Cardiac septum (tissue), 1 donor: ENCODE measurements around the gene RBP4. TPM values are rescaled to one million over a fixed set of nuclear protein-coding genes. Genes with fewer than 3 reads are reported as not detected.
"Not testable (repeated sequence)": the region's sequence is repeated elsewhere in the genome, so short reads cannot be mapped to it uniquely, and the experiment has no call there.

Experiments
- DNase-seq: peaks from one replicate; pipeline ENCODE4 v3.0.0-alpha.2; 2020; ENCODE audit warnings: low spot score
- intact Hi-C: fragments of 100-400 bp; cut with DNase I; formaldehyde crosslinking; loops from one replicate; pipeline ENCODE4 v1.14.0; 2022
- total RNA-seq: library from RNA; stranded (reverse); fragmentation: NEBNext Ultra II Directional; extraction: Animal tissue kit (Norgen Biotek cat#: 25700); gene quantifications from one replicate; pipeline ENCODE4 v1.2.1, GENCODE V29; 2021
- donor health status: DM: no; HTN: no; CAD: no.

RBP4 gene
- total RNA-seq, 1 donor from 2014 or later, result 2.1 TPM

- intact Hi-C loops, result no loop called here
Measured at GRCh38 chr10:93572606-93573005, 28.4 kb downstream of the RBP4 start.

DNA sequence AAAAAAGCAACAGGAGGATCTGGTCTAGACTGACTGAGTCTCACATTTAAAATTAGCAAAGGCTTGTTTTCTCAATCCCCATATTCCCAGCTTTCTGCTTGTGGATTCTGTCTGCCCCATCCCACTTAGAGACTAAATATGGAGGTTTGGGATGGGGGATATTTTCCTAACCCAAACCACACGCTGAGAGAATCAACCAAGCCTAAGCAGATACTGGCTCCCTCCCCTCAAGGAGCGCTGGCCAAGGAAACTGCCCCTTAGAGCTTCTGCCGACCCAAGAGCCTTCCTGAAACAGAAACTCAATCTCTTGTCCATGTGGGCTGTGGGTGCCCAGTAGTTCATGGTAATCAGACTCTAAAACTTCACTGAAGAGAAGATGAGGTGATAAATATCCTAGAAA is 30.7 kb downstream of the RBP4 start:
- intact Hi-C loops, result no loop called here
- DNase-seq, result no peak

More at GRCh38 chr10:93572606-93573005, 28.4 kb downstream of the RBP4 start:
- no peak for DNase-seq

DNA sequence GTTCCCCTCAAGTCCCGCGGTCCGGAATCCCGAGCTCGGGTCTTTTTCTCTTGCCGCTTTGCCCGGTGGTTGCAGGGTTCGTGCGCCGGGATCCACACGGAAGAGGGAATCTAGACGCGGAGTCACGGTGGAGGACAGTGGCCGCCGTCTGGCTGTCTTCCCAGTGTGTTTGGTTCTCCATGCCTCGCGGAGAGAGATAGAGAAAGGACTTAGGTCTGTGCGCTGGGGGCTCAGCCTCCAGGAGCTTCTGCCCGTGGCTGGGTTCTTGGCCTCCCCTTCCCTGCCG is 33.0 kb downstream of the RBP4 start:
- intact Hi-C loops, result no loop called here
- DNase-seq, result no peak

DNA sequence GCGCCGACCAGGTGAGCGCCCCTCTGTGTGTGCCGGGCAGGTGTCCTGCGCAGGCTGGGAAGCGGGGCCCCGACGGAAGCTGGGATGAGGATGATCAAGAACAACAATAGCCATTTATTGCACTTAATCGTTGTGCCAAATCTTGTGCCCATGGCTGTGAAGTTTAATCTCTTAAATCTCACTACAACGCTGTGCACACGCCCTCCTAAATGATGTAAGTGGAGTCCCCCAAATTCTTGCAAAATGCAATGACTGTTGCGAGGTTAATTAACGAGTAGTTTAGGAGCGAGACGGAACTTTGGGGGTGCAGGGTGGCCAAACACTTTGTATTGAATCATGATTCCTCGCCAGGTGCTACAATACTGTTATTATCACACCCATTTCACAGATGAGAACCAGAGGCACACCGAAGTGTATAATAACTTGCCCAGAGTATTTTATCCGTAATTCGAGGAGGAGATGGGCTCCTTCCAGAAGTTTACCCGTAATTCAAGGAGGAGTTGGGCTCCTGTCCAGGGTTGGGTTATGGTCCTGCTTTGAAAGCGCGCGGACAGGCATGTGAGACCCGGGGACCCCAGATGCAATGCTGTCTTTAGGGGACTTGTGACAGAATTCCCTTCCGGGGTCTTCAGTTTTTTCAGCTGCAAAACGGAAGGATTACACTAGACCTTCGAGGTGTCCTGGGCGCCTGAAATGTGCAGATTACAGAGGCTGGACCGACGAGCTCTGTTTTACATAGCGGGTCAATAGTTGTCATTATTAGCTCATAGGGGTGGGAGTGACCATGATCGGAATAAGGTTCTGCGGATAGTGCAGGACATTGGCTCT is 33.5 kb downstream of the RBP4 start:
- intact Hi-C loops, result no loop called here
- no peak for DNase-seq

GRCh38 chr10:93566435-93567276 is 34.4 kb downstream of the RBP4 start, which contains the start of gene FFAR4:
TSS of gene FFAR4 (plus strand) at chr10:93566665. CDS start at chr10:93566721, 56 bp downstream.
- no peak for DNase-seq
- intact Hi-C loops, result no loop called here

- DNase-seq, result no peak
- intact Hi-C loops, result no loop called here
Measured at GRCh38 chr10:93565446-93565845, 35.6 kb downstream of the RBP4 start.

GRCh38 chr10:93560541-93560940 is 40.5 kb downstream of the RBP4 start:
- intact Hi-C loops, result no loop called here
- DNase-seq, result no peak

DNA sequence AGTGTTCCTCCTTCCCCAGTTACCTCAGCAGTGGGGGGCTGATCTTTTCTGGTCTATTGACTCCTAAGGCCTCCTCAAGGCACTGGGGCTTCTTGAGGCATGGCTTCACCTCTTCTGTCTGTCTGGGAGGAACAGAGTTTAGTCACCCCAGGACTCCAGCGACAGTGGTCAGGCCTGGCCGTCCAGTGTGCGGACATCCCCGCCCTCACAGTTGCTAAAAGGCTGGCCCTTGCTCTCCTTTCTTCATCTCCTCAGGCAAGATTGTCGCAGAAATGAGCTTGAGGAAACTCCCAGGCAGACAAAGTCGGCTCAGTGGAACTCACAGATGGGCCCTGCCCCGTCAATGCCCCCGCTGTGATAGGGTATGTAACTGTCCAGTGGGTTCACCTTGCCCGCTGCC is 41.5 kb downstream of the RBP4 start:
- intact Hi-C loops, result no loop called here
- no peak for DNase-seq

DNA sequence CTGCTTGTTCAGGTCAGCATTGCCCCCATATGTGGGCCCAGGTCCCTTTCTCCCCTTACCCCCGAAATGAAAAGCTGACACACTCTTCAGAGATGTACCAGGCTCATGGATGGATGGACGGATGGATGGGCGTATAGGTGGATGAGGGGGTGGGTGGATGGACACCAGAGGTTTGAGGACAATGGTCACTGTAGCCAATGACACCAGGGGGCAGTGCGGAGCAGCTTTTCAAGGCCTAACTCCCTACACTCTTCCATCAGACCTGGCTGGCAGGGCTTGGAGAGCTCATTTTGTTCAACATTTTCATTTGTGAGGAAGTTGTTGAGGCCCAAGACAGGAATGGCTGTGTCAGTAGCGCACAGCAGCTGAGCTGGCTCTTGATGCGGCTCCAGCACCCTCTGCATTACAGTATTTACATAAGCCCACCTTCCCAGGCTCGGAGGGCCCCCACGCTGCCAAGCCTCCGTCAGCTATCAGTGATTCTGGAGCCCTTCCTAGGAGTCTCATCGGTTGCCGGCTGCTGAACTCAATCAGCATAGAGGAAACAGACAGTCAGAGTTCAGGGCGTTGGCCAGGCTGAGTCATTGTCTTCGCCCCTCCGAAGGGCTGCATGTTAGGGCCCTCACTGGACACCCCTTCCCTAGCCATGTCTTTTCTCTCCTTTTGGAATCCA is 46.1 kb downstream of the RBP4 start:
- intact Hi-C loops, result loop anchor here (2.0 kb wide), 1 partner anchor 126 kb away; no protein-coding TSS in a partner anchor
- peak; percentile 86 for DNase-seq

DNA sequence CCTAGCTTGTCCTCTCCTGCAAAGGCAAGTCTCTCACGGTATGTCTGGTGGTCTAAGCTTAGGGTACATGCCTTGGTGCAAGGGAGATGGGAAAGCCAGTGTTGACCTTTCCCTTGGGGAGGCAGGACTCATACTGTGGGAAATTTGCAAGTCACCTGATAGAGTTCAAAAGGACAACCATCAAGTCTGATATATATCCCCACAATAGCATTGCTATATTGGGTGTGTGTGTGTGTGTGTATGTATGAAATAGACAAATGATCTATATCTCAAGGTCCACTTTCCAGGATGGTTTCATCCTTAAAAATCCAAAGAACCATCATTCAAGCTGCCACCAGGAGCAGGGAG is 46.7 kb downstream of the RBP4 start:
- intact Hi-C loops, result loop anchor here (2.0 kb wide), 1 partner anchor 127 kb away; no protein-coding TSS in a partner anchor
- no peak for DNase-seq

DNA sequence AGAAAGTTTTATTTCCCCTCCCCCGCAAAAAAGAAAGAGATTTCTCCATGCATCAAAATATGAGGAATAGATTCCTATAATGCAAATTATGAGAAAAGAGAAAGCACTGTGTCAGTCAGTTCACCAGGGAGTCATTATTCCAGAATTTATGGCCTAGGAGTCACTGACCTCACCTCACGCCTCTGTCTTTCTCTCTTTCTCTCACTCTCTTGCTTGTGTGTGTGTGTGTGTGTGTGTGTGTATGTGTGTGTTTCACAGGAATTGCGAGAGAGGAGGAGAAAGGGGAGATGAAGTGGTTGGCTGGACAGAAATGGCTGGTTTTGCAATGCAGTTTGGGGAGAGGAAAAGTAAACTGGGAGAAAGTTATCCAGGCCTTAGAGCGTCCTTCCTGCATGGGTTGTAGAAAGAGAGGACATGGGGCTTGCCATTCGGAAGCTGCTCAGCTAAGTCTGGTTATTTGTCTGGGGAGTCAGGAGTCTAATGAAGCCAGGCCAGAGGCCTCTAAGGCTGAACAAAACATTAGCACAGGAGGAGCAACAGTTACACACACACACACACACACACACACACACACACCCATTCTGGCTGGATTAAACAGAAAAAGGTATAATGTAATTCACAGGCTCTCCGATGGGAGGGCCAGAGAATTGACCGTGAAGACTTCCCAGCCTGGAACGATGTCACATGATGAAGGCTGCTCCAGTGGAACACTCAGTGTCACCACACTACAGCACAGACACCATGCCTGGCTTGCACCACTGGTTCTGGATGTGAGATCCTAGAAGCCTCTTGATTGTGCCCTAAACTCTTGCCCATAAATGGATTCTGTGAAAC is 47.3 kb downstream of the RBP4 start:
- no peak for DNase-seq
- intact Hi-C loops, result loop anchor here (2.0 kb wide), 1 partner anchor 127 kb away; no protein-coding TSS in a partner anchor

DNA sequence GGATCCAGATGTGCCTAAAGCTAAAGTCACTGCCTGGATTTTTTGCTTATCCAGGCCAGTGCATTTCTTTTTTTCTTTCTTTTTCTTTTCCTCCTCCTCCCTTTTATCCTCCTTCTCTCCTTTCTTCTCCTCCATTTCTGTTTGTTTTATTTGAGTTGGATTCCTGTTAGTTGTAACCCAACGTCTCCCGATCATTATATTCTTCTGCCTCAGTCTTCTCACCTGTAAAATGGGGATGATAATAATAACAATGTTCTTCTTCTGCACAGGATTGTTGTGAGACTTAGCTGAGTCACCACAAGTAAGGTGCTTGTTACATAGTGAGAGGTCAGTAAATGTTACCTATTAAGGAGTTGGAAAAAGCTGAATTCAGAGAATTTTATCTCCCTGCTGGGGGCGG is 48.3 kb downstream of the RBP4 start:
- intact Hi-C loops, result no loop called here
- no peak for DNase-seq

DNA sequence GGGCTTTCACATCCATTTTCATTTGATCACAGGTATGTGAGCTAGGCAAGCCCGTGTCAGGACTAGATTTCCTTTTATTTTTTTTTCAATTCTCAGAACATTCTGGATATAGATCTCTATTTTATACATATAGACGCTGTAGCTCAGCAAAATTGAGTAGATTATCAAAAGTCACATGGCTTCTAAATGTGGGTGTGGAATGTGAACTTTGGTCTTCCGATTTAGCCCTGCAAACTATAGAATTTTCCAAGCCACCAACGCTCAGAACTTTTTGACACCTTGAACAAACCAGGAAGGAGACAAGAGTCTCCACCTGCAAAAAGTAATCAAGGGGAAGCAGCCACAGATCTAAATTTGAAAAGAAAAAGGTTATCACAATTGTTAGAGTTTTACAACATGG is 50.4 kb downstream of the RBP4 start:
- intact Hi-C loops, result no loop called here

GRCh38 chr10:93548376-93549071 is 52.5 kb downstream of the RBP4 start:
- no peak for DNase-seq
- intact Hi-C loops, result no loop called here

More for the DNA sequence above, 50.4 kb downstream of the RBP4 start:
- no peak for DNase-seq

DNA sequence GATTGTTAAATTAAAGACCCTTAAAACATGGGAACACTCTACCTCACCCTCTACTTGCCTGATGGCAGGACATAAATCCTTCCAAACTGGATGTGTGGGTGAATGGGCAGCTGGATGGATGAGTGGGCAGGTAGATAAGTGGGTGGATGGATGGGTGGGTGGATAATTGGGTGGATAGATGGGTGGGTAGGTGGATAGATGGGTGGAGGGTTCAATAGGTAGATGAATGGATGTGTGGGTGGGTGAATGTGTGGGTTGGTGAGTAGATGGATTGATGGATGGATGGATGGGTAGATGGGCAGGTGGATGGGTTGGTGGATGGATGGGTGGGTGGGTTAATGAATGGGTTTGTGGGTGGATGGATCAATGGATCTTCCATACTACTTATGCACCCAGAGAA is 53.5 kb downstream of the RBP4 start:
- intact Hi-C loops, result no loop called here
- no peak for DNase-seq

- intact Hi-C loops, DNase-seq: not testable (repeated sequence)
Measured at GRCh38 chr10:93546995-93547394, 54.0 kb downstream of the RBP4 start.

GRCh38 chr10:93542358-93542791 is 58.7 kb downstream of the RBP4 start:
- DNase-seq, result peak; percentile 82

More at GRCh38 chr10:93542358-93542791, 58.7 kb downstream of the RBP4 start:
- intact Hi-C loops, result no loop called here
